Measurements from ENCODE around the gene SLC12A6.

Gene SLC12A6

GRCh38 chr15:34327906-34328305 is 9.7 kb downstream of the SLC12A6 start:
- DNase-seq = no peak

- no peak for DNase-seq
Measured at GRCh38 chr15:34325368-34325767, 12.2 kb downstream of the SLC12A6 start.

GRCh38 chr15:34324933-34325332 is 12.6 kb downstream of the SLC12A6 start:
- no peak for DNase-seq

- no peak for DNase-seq
Measured at GRCh38 chr15:34323217-34323616, 14.4 kb downstream of the SLC12A6 start.

GRCh38 chr15:34318277-34319079 is 19.1 kb downstream of the SLC12A6 start:
- DNase-seq = peak; percentile 67 to 90

GRCh38 chr15:34314491-34315490 is 22.8 kb downstream of the SLC12A6 start:
- DNase-seq = no peak

GRCh38 chr15:34311563-34311962 is 26.0 kb downstream of the SLC12A6 start:
- peak in 1 of 2 experiments; percentile 9 for DNase-seq

- no peak for DNase-seq
Measured at GRCh38 chr15:34304613-34305012, 33.0 kb downstream of the SLC12A6 start.

GRCh38 chr15:34301058-34301457 is 36.5 kb downstream of the SLC12A6 start:
- DNase-seq = no peak

- DNase-seq = no peak
Measured at GRCh38 chr15:34297059-34297458, 40.5 kb downstream of the SLC12A6 start.

- DNase-seq = no peak
Measured at GRCh38 chr15:34292621-34293020, 45.0 kb downstream of the SLC12A6 start.

GRCh38 chr15:34284937-34285336 is 52.6 kb downstream of the SLC12A6 start:
- no peak for DNase-seq

- DNase-seq = no peak
Measured at GRCh38 chr15:34282384-34282783, 55.2 kb downstream of the SLC12A6 start.

GRCh38 chr15:34280193-34280592 is 57.4 kb downstream of the SLC12A6 start:
- no peak for DNase-seq

- DNase-seq = no peak
Measured at GRCh38 chr15:34279368-34279767, 58.2 kb downstream of the SLC12A6 start.

GRCh38 chr15:34275721-34276120 is 61.9 kb downstream of the SLC12A6 start:
- no peak for DNase-seq

GRCh38 chr15:34275154-34275553 is 62.4 kb downstream of the SLC12A6 start:
- no peak for DNase-seq

GRCh38 chr15:34271493-34271892 is 66.1 kb downstream of the SLC12A6 start:
- no peak for DNase-seq

GRCh38 chr15:34266751-34267150 is 70.8 kb downstream of the SLC12A6 start:
- no peak for DNase-seq

- no peak for DNase-seq
Measured at GRCh38 chr15:34264076-34264475, 73.5 kb downstream of the SLC12A6 start.

GRCh38 chr15:34262362-34262761 is 75.2 kb downstream of the SLC12A6 start:
- DNase-seq = no peak

- no peak for DNase-seq
Measured at GRCh38 chr15:34259566-34259965, 78.0 kb downstream of the SLC12A6 start.

GRCh38 chr15:34258151-34258550 is 79.4 kb downstream of the SLC12A6 start:
- DNase-seq = peak; percentile 62 to 88

- DNase-seq = no peak
Measured at GRCh38 chr15:34252545-34252944, 85.0 kb downstream of the SLC12A6 start.

Data from NCI-H524 (cell line).